HG03175 (cell line): ENCODE results near the gene TMEM132C.
"Not testable (repeated sequence)": the region's sequence is repeated elsewhere in the genome, so short reads cannot be mapped to it uniquely, and the experiment has no call there.

Experiments
- ATAC-seq: cut with Tn5 transposase; IDR thresholded peaks from one replicate; pipeline ENCODE4 v1.9.1; 2021; ENCODE audit warnings: mild to moderate bottlenecking, moderate library complexity; ENCODE audit not compliant: unreplicated experiment

TMEM132C gene

DNA sequence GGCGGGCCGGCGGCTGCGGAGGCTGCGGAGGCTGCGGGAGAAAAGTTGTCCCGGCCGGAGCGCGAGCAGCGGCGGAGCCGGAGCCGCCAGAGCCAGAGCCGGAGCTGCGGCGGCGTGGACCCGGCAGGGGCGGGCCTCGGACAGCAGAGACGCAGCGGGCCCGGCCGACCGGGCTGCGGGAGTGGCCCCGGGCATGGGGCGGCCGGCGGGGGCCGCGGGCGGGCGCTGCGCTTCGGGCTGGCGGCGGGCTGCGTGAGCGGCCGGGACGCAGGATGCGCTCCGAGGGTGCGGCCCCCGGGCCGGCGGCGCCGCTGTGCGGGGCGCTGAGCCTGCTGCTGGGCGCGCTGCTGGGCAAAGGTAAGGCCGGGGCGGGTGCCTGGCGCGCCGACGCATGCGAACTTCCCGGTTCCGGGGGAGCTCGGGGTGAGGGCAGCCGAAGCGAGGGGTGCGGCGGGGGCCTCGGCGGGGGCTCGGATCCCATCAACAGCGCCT lies at the start of gene TMEM132C:
TMEM132C (plus strand) TSS at position 40 of the 492 bp plus-strand sequence; CDS start at position 273, 233 bp downstream.
- no peak for ATAC-seq

DNA sequence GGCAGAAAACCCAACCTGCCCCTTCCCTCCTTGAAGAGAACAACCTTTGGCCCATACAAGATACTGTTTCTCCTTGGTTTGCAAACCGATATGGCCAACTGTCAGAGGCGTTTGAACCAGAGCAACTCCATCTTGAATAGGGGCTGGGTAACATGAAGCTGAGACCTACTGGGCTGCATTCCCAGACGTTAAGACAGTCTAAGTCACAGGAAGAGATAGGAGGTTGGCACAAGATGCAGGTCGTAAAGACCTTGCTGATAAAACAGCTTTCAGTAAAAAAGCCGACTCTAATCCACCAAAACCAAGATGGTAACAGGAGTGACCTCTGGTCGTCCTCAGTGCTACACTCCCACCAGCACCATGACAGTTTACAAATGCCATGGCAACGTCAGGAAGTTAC lies 42.7 kb upstream of the TMEM132C start:
- no peak for ATAC-seq

GRCh38 chr12:128228581-128228980 lies 38.4 kb upstream of the TMEM132C start:
- ATAC-seq = no peak

DNA sequence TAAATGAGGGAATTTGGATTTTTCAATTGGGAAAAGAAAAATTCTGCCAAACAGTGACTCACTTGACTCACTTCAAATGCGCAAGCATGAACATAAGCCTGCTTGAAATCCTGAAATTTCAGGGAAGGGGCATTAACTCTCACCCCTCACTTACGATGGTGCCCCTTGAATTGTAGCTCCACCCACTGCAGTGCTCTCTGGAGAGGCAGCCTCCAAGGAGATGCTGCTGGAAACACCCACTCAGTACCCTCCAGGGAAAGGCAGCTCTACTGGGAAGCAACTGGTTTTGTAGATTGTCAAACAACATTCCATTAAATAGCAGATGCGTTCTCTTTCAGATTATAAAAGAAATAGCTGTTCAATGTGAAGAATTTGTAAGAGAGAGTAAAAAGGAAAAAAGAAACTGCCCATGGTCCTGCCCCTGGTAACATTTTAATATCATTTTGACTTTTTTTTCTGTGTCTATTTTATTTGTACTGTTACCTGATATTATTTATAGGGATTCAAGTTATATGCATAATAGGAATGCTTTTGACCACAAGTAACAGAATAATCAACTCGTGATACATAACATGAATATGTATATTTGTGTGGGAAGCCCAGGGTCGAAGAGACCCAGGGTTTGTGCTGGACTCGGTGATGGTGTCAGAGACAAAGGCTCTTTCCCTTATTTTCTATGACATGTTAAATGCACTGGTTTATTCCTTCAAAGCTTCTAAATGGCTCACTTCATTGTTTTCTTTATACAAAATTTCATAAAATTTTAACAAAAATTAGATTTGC lies 31.1 kb upstream of the TMEM132C start:
- no peak for ATAC-seq

- ATAC-seq = no peak
Measured at GRCh38 chr12:128236525-128236924, 30.4 kb upstream of the TMEM132C start.

DNA sequence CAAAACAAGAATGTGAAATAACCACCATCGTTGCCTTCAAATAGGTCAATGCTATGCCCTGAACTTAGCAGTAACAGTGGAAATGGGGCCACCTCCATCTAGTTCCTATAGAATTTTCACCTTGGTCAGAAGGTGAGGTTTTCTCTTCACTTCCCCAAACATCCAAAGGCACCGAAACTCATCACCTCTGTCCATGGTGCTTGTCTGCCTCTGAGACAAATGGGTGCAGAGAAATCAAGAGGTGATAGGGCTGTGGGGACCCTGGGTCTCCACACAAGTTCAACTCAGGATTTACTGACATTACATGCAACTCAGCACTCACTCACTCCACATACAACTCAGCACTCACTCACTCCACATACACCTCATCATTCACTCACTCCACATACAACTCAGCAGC lies 26.2 kb upstream of the TMEM132C start:
- ATAC-seq = no peak

DNA sequence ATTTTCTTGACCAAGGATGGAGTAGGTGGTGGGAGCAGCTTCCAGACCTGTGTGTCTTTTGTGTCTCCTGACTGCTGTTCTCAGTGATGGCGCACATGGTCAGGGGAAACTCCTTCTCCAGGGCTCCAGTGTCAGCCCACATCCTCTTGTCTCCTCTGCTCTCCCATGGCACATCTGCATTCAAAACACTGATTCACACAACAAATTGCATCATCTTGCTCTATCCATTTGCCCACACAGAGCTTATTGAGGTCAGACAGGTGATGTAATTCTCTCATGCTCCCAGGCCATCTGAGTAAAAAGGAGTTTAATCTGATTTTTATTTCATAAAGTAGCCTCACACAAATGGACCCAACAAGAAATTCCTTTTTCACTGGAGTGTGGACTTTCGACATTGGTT lies 21.8 kb upstream of the TMEM132C start:
- ATAC-seq = no peak

DNA sequence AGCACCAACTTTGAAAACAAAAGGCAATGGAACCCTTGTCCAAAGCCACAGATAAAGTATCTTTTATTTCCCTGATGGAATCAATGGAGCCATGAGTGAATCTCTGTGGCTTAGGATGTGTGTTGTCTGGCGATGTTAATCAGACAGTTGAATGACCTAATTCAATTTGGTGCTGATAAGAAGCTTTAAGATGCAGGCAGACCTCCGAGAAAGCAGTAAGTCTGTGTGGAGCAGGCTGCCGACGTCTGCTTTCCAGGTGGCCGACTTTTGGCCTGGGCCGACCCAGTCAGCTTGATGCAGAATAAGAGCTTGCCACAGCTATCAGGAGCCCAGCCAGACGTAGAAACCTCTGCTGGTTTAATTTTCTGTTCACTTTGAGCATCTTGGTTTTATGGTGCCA lies 21.1 kb upstream of the TMEM132C start:
- ATAC-seq = no peak

DNA sequence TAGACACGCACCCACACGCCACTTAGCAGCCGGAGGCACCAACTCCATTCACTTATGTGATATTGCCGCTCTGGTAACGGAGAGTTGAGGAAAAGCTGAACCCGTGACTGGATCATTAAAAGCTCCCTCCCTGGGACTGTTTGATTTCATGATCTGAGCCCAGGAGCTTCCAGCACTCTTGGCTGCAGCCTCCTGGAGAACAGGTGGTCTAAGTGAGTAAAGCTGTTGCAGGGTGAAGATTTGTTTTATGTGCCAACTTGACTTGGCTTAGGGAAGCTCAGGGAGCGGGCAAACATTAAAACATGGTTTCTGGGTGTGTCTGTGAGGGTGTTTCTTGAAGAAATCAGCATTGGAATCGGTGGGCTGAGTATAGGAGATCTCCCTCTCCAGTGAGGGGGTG lies 16.9 kb upstream of the TMEM132C start:
- ATAC-seq = no peak

DNA sequence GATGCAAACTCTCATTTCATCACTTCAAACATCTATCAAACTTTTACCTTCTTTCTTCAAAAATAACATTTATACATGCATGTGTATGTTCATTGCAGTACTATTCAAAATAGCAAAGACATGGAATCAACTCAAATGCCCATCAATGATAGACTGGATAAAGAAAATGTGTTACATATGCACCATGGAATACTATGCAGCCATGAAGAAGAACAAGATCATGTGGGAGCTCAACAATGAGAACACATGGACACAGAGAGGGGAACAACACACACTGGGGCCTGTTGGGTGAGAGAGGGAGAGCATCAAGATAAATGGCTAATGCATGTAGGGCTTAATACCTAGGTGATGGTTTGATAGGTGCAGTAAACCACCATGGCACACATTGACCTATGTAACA lies 13.1 kb upstream of the TMEM132C start:
- ATAC-seq = not testable (repeated sequence)

DNA sequence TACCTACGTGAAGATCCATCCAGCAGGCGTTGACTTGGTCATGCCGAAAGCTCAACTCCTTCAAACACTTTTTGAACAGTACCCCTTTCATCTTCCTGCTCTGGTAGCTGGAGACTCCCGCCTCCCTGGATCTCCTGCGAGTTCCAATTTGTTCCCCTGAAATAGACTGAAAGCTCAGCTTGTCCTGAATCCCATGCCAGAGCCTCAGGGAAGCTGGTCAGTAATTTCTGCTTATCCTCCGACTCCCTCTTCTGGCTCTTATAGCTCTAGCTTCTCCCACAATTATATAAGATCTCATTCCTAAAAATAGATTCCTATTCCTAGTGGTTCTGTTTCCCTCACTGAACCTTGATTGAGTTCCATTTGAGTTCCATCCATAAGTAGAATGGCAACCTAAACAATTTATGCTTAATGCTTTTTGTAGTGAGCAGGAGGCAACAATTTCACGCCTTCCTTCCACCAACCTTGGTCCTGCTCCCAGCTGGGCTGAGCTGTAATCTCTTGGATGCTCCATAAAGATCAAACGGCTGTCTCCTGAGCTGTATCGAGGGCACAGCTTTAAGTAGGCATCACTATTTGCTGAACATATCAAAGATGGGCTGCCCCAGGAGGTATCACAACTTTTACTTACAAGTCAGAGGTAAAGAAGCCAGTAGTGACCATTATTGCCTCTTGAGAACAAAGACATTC lies 8.0 kb upstream of the TMEM132C start:
- no peak for ATAC-seq

DNA sequence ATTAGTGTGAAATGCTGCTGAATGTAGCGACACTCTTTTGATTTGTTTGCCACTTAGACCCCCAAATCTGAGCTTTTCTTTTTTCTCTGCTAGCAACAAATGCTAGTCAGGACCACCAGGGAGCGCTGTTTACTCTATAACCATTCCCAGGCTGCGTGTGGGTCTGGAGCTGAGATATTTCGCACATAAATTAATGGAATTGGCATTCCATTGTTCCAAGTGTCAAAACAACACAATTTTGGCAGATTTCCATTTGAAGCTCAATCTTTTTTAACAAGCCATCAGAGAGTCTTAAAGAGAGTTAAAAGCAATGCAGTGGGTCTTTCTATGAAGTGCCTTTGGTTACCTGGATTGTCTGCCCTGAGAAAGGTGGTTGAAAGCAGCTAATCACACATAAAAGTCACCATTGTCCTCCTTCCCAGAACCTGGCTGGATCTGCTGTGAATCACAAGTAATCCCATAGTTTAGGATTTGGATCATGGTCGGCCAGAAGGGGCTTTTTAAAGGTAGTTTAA lies 7.4 kb upstream of the TMEM132C start:
- no peak for ATAC-seq

DNA sequence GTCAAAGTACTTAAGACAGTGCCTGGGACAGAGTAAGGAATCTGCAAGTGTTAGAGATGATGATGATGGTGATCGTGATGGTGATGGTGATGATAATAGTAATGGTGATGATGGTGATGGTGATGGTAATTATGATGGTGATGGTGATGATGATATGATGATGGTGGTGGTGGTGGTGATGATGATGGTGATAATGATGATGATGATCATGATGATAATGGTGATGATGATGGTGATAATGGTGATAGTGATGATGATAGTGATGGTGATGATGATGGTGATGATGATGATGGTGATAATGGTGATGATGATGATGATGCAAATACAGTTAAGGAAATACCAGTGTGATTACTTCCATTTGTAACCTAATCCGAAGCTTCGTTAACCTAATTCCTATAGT lies 5.2 kb upstream of the TMEM132C start:
- no peak for ATAC-seq

DNA sequence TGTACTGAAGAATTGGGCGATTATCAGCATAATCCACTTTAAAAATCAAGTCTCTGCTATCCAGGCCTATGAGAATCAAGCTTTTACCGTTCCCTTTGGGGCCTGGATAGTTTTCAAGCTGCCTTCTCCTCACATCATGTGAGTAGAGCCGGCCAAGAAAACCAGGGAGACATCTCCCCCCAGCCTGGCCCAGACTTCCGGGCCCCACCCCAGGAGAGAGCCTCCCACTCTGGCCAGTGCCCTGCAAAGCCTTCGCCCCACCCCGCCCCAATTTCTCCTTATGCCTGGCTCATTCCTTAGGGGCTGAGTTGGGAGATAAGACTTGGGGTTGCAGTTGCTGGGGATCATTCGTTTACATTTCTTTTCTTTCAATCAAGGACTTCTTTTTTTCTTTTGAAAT lies 1.4 kb upstream of the TMEM132C start:
- ATAC-seq = no peak

GRCh38 chr12:128266086-128266485 lies 884 bp upstream of the TMEM132C start:
- no peak for ATAC-seq

DNA sequence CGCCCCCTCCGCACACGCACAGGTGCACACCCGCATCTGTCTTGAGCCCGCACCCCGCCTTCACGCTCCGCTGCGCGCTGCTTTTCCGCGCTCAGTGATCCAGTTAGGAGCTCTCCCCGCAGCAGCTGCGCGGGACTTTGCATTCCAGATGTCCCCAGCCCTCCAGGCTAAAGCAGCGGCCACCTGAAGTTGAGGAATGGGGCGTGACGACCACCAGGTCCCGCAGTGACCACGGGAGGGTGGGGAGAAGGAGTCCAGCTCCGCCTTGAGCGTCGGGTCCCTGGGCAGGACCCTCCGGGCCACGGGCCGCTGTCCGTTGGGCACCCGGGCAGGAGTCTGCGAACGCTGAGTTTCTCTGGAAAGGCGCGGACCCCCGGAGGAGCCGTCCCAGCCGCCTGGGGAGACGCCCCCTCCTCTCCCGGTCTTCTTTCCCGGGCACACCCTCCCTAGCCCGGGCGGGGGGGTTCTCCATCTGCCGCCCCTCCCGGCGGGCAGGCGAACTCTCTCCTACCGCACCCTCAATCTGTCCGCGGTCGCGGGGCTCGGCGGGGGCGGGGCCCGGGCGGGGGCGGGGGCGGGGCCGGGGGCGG lies 334 bp upstream of the TMEM132C start:
- ATAC-seq = no peak

- no peak for ATAC-seq
Measured at GRCh38 chr12:128267651-128268378, 845 bp downstream of the TMEM132C start.

DNA sequence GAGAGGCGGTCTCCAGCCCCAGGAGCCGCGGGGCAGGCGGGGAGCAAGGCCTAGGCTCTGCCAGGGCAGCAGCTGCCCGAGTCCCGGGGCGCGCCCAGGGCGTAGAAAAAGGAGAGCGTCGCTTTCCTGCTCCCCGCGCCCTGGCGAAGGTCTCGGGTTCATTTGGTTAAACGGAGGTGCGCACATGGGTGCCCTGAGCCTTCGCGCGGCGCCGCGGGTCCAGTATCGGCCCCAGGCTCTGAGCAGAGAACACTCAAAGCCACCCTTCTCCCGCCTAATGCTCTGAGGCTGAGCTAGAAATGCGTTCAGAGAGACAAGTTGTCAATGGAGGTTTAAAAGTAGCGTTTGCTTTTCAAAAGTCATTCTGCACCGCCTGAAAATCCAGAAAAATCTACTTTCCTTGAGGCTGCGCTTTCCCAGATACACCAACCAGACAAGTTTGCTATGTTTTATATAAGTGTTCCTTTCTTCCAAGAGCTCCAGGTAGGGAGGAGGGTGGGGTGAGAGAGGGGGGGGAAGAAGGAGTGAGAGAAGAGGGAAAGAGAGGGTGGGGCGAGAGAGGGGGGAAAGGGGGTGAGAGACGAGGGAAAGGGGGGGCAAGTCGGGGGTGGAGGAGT lies 1.5 kb downstream of the TMEM132C start:
- ATAC-seq = no peak

DNA sequence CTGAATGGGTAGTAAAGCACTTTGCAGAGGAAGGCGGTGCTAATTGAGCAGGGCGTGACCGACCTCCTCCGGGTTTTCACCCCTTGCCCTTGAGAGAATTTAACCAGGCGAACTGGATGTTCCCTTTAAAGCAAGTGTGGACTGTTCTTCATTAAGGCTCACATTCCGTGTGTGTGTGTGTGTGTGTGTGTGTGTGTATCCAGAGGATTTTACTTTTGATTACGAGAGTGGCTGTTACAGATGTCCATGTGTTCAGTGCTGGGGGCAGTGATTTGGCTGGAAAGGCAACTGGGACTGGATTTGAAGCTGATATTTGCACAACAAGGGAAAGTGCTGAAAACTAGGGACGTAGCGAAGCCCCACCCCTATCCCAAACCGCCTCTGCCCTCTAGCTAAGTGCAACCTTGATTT lies 2.2 kb downstream of the TMEM132C start:
- no peak for ATAC-seq

- ATAC-seq = no peak
Measured at GRCh38 chr12:128276471-128276870, 9.5 kb downstream of the TMEM132C start.

DNA sequence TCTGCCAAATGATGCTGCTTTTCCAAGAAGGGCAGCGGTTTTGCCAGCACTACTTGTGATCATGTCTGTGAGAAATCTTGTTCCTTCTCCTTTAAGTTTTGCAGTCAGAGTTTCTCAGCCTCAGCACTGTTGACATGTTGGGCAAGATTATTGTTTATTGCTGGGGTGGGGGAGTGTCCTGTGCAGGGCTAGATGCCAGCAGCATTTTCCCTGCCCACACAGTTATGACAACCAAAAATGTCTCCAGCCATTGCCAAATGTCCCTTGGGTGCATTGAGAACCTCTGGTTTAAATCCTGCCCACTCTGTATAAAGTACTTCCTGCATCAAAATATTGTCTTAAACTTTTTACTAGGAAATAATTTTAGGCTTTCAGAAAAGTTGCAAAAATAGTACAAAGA lies 20.0 kb downstream of the TMEM132C start:
- ATAC-seq = no peak
